ENCODE measurements around the gene PRDM11. TPM values are rescaled to one million over a fixed set of nuclear protein-coding genes. Genes with fewer than 3 reads are reported as not detected.

The PRDM11 gene
- total RNA-seq, 1 donor from 2014 or later: 23.6 TPM

DNA sequence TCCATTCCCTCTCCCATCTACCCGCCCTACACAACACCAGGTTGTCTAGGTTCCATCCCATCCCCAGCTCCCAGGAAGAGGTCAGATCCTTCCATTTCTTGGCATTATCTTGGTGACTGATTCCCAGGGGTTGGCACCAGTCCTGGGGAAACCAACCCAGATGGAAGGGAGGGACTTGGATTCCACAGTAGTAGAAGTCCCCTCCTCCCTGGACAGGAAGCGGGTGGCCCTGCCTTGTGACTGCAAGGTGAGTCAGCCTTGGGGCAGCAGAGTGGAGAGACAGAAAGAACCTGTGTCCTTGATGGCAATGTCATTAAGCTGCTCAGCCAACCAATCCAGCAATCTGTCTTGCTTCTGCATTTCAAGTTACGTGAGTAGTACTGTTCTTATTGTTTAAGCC lies 113.2 kb downstream of the PRDM11 start:
- ChIA-PET POLR2A (no interaction called here), CTCF (no interaction called here)
- H3K4me3 Mint-ChIP-seq: no peak overlapping the region
- H3K4me1 Mint-ChIP-seq: no peaks in the 10 kb centered on the region
- no peaks in the 10 kb centered on the region for H3K36me3 Mint-ChIP-seq (ENCODE audit: low read depth)
- ATAC-seq (ENCODE audit: low read depth) (no peak), DNase-seq (no peak)
- H3K27me3 Mint-ChIP-seq: peaks cover 24% of the 10 kb centered on the region
- no peaks in the 10 kb centered on the region for H3K9me3 Mint-ChIP-seq
- TF ChIP-seq, protein P1, sequence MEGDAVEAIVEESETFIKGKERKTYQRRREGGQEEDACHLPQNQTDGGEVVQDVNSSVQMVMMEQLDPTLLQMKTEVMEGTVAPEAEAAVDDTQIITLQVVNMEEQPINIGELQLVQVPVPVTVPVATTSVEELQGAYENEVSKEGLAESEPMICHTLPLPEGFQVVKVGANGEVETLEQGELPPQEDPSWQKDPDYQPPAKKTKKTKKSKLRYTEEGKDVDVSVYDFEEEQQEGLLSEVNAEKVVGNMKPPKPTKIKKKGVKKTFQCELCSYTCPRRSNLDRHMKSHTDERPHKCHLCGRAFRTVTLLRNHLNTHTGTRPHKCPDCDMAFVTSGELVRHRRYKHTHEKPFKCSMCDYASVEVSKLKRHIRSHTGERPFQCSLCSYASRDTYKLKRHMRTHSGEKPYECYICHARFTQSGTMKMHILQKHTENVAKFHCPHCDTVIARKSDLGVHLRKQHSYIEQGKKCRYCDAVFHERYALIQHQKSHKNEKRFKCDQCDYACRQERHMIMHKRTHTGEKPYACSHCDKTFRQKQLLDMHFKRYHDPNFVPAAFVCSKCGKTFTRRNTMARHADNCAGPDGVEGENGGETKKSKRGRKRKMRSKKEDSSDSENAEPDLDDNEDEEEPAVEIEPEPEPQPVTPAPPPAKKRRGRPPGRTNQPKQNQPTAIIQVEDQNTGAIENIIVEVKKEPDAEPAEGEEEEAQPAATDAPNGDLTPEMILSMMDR (IDR thresholded peaks at IDR 0.05): no peak
- intact Hi-C loops (cut with micrococcal nuclease): no loop called here
- no peak overlapping the region for H3K27ac Mint-ChIP-seq

- ChIA-PET CTCF (no interaction called here), POLR2A (no interaction called here)
- Mint-ChIP-seq H3K36me3 (ENCODE audit: low read depth) (no peaks in the 10 kb centered on the region), H3K9me3 (no peaks in the 10 kb centered on the region), H3K27me3 (peaks cover 23% of the 10 kb centered on the region), H3K27ac (no peak overlapping the region), H3K4me1 (no peaks in the 10 kb centered on the region), H3K4me3 (no peak overlapping the region)
- TF ChIP-seq, protein P1 (IDR thresholded peaks at IDR 0.05): no peak
- intact Hi-C loops (cut with micrococcal nuclease): no loop called here
- DNase-seq: no peak
- ATAC-seq (ENCODE audit: low read depth): no peak
Observed at GRCh38 chr11:45260071-45260470, 113.6 kb downstream of the PRDM11 start.

DNA sequence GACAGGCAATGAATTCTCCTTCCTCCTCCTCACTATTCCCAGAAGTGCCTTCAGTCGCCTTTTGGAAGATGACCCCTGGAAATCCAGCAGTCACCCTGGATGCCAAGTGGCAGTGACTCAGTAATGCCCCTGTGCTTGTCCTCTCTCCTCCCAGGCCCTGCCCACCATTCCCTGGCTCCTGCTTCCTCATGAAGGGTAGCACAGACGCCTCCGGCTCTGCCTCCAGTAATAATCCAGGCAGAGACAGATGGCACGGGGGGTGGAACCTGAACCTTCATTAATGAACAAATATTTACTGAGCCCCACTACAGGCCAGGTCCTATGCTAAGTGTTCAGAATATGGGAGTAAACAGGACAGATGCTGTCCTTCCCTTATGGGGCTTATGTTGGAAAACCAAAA lies 116.5 kb downstream of the PRDM11 start:
- no peaks in the 10 kb centered on the region for H3K4me1 Mint-ChIP-seq
- intact Hi-C loops (cut with micrococcal nuclease): no loop called here
- TF ChIP-seq, protein P1 (IDR thresholded peaks at IDR 0.05): no peak
- H3K27me3 Mint-ChIP-seq: peaks cover 18% of the 10 kb centered on the region
- no peaks in the 10 kb centered on the region for H3K9me3 Mint-ChIP-seq
- DNase-seq (no peak), ATAC-seq (ENCODE audit: low read depth) (no peak)
- no peak overlapping the region for H3K27ac Mint-ChIP-seq
- no peak overlapping the region for H3K4me3 Mint-ChIP-seq
- ChIA-PET CTCF (no interaction called here), POLR2A (no interaction called here)
- no peaks in the 10 kb centered on the region for H3K36me3 Mint-ChIP-seq (ENCODE audit: low read depth)

GRCh38 chr11:45263773-45264172 lies 117.3 kb downstream of the PRDM11 start:
- Mint-ChIP-seq H3K27ac (no peak overlapping the region), H3K9me3 (no peaks in the 10 kb centered on the region), H3K27me3 (peaks cover 23% of the 10 kb centered on the region), H3K4me1 (no peaks in the 10 kb centered on the region), H3K36me3 (ENCODE audit: low read depth) (no peaks in the 10 kb centered on the region), H3K4me3 (no peak overlapping the region)
- DNase-seq: no peak
- TF ChIP-seq, protein P1 (IDR thresholded peaks at IDR 0.05): no peak
- ATAC-seq (ENCODE audit: low read depth): no peak
- intact Hi-C loops (cut with micrococcal nuclease): no loop called here
- ChIA-PET CTCF (no interaction called here), POLR2A (no interaction called here)

GRCh38 chr11:45264839-45265515 lies 118.5 kb downstream of the PRDM11 start:
- H3K27me3 Mint-ChIP-seq: peaks cover 29% of the 10 kb centered on the region
- ChIA-PET POLR2A (no interaction called here), CTCF (no interaction called here)
- TF ChIP-seq, protein P1 (IDR thresholded peaks at IDR 0.05): no peak
- no peak overlapping the region for H3K27ac Mint-ChIP-seq
- H3K4me1 Mint-ChIP-seq: no peaks in the 10 kb centered on the region
- no peak for DNase-seq
- no peak for ATAC-seq (ENCODE audit: low read depth)
- H3K36me3 Mint-ChIP-seq (ENCODE audit: low read depth): no peaks in the 10 kb centered on the region
- H3K9me3 Mint-ChIP-seq: no peaks in the 10 kb centered on the region
- intact Hi-C loops (cut with micrococcal nuclease): no loop called here
- no peak overlapping the region for H3K4me3 Mint-ChIP-seq

All from activated B cell treated with CpG ODN at 0.5 μM for 24 hours (primary cell).